Measurements from ENCODE around the gene PAQR3. TPM values are rescaled to one million over a fixed set of nuclear protein-coding genes. Genes with fewer than 3 reads are reported as not detected.

Gene PAQR3
- 6.1 to 9.2 TPM (median 8.9 TPM) in 5 replicates for total RNA-seq (2022; extraction: Qiagen RNA extraction)

GRCh38 chr4:78938868-78939666 lies at the start of gene PAQR3:
TSS of gene PAQR3 (minus strand) at chr4:78939438. CDS start at chr4:78939224, 214 bp downstream.

Other genes starting within 250 kb of the PAQR3 start
- gene BMP2K, start 163.1 kb downstream of the PAQR3 start, total RNA-seq (2022; extraction: Qiagen RNA extraction), result 9.3 to 14.4 TPM (median 14.1 TPM) in 5 replicates

Data from A549 treated with dexamethasone at 1 μM for 4 hours (cell line).